HG02588 (cell line): ENCODE data around the gene PAM16.
A peak's percentile ranks its signal among the peaks of the same experiment; 100 is the strongest.

Source experiments
- ATAC-seq: cut with Tn5 transposase; IDR thresholded peaks from one replicate; pipeline ENCODE4 v1.9.1; 2021; ENCODE audit warnings: mild to moderate bottlenecking, moderate library complexity; ENCODE audit not compliant: unreplicated experiment

The PAM16 gene

DNA sequence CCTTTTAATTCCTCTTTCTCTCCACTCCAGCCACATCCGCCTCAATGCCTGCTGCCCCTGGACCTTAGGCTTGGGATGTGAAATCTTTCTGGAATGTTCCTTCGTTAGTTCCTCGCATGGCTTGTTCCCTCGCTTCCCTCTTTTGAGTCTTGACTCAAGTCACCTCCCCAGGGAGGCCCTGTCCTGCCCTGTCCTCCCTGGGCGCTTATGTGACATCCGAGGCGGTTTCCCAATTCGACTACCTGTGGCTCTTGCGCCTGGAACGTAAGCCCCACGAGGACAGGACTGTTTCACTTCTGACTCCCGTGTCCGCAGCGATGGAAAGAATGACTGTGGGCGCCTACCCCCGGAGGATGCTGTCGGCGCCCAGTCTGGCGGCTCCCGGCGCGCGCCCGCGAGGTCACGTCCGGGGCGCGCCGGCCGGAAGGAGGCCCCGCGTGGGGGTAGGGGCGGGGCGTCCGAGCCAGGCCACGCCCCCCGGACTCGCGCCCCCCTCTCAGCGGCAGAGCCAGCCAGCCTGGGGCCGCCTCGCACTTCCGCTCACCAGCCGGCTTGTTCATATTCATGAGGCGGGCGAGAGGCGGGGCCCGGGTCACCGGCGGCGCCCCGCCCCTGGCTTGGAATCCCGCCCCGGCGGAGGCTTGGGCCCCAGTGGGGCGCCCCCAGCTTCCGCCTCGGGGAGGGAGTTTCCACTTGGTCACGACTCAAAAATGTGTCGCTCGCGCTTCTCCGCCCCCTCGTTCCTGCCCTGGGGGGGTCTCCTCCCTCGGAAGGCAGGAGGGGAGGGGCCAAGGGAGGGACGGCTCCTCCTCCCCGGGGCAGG, 43.7 kb downstream of the PAM16 start:
- peak; percentile 88 for ATAC-seq

DNA sequence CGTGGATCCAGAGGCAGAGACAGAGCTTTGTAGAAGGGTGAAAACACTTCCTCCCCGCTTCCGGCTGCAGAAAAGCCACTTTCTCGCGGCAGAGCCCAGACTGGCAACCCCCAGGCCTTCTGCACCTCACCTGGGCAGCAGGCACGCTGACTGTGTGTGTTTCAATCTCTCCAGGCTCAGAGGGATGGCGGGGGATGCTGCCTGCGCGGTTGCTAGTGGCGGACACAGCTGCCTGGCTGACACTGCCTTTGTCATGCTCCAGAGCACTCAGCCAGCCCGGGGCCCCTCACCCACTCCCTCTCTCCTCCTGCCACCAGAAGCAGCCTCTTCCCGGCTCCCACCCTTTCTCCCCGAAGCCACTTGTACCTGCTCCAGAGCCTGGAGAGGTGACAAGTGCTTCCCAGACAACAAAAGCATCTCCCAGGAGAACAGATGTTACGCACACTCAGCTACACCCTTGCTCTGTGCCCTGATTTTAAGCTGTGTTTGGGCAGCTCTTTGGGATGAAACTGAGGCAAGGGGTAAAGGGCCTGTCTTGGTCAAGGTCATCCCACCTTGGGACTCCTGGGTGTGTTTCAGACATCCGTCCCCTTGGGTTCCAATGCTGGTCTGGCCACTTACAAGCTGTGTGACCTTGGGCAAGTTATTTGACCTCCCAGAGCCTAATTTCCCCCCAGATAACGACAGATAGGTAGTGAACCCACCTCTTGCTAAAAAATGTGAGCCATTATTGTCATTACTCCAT, 44.5 kb downstream of the PAM16 start:
- no peak for ATAC-seq

DNA sequence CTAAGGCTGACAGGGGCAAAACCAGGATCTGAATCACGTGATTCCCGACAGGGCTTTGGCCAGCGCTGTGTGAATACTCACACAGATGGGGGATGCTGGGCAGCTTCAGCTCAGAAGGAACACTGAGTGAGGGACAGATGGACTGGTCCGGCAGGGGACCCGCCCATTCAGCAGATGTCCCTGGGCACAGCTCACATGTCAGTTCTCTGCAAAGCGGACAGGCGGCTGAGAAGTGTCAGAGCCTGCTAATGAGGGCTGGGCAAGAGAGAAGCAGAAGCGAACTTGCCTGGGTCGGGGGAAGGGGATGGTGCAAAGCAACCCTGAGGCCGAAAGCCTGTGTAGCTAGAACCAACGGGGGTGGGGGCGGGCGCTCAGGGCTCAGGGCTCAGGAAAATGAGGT, 47.1 kb downstream of the PAM16 start:
- ATAC-seq, result no peak

DNA sequence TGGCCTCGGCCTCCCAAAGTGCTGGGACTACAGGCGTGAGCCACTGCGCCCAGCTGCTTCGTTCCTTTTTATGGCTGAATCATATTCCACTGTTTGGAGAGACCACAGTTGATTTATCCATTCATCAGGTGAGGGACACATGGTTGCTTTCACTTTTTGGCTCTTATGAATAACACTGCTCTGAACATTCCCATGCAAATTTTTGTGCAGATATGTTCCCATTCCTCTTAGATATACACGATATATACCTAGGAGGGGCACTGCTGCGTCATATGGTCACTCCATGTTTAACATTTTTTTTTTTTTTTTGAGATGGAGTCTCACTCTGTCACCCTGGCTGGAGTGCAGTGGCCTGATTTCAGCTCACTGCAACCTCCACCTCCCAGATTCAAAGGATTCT, 49.2 kb downstream of the PAM16 start:
- ATAC-seq, result no peak

DNA sequence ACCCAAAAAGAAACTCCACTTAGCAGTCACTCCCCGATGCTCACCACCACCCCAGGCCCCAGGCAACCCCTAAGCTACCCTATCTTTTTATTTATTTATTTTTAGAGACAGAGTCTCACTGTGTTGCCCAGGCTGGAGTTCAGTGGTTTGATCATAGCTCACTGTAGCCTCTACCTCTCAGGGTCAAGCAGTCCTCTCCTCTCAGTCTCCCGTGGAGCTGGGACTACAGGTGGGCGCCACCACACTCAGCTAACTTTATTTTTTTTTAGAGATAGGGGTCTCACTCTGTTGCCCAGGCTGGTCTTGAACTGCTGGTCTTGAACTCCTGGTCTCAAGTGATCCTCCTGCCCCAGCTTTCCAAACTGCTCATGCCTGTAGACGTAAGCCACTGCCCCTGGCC, 49.9 kb downstream of the PAM16 start:
- no peak for ATAC-seq

DNA sequence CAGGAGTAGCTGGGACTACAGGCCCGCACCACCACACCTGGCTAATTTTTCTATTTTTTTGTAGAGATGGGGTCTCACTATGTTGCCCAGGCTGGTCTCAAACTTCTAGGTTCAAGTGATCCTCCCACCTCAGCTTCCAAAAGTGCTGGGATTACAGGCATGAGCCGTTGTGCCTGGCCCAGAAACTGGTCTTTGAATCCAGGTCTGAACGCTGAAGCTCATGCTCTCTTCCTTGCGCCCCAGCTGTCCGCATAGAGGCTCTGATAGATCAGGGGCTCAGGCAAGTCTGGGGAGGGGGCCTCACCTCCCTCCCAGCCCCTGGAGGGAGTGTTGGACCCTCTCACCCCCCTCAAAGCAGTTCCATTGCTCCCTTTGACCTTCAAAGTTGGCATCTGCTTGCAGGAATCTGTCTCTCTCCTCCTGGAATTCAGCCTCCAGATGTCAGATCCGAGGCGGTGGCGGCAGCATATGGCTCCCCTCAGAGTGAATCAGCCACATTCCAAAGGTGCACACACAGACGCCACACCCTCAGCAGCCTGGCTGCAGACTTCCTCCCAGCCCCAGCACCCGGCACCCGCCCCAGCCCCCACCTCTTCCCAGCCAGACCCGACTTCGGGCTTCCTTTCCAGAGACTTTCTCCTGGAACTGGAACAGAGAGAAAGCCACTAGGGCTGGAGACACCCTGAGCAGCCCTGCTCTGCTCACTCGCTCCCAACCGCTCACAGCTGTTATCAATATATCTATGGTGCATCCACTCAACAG, 52.2 kb downstream of the PAM16 start:
- no peak for ATAC-seq

DNA sequence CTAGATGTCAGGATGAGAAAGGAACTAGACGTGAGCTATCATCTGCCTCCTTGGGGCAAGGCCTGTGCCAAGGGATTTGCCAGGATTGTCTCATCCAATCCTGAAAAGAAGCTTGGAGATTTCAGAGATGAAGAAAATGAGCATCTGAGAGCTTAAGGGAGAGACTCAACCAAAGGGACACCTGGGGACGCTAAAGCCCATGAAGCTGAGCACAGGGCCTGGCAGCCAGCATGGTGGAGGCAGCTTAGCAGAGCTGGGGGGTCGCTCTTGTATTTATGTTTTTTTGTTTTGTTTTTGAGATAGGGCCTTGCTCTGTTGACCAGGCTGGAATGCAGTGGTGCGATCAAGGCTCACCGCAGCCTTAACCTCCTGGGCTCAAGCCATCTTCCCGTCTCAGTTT, 53.6 kb downstream of the PAM16 start:
- no peak for ATAC-seq

DNA sequence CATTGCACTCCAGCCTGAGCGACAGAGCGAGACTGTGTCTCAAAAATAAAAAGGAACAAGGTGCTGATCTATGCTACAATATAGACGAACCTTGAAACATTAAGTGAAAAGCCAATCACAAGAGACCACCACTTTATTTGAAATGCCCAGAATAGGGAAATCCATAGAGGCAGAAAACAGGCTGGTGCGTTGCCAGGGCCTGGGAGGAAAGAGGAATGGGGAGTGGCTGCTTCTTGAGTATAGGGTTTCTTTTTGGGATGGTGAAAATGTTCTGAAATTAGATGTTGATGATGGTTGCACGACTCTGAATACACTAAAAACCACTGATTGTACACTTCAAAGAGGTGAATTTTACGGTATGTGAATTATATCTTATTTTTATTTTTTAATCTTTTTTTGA, 55.5 kb downstream of the PAM16 start:
- ATAC-seq, result no peak

DNA sequence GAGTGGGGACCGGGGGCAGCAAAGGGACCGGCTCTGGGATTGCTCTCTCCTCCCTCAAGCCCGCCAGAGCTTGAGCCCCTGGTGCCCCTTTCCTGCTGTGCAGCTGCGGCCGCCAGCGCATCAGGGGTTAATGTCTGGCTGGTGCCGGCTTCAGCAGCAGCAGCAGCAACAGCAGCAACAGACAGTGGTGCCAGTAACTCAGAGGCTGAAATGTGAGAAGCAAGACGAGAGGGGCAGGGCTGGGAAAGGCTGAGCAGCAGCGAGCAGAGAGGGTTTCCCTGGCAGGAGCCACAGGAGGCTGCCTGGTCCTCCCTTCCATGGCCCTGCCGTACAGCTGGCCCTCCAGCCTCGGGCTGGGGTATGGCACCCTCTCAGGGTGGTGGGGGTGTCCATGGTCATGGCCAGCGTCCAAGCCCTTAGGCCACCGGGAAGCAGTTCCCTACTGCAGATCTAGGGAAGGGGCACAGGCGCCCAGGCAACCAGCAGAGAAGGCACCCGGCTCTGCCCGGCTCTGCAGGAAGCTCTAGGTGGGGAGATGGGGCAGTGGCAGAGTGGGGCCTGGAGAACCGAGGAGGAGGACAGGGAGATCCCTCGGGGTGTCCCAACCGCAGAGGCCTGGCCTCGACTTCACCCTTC, 57.2 kb downstream of the PAM16 start:
- no peak for ATAC-seq

DNA sequence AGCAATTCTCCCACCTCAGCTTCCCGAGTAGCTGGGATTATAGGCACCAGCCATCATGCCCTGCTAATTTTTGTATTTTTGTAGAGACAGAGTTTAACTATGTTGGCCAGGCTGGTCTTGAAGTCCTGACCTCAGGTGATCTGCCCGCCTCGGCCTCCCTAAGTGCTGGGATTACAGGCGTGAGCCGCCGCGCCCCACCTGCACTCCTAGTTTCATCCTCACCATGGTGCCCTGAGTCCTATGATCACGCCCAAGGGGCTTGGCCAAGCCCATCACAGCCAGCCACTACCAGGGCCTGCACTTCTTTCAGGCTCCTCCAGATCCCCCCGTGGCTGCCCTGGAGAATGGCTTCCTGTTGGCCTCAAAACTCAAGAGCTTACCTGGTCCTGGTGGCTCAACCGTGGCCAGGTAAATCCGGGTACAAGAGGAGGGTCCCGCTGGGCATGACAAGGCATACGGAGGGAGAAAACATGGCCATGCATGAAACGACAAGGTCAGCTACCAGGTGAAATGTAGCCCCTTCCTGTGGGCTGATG, 57.9 kb downstream of the PAM16 start:
- ATAC-seq, result no peak

DNA sequence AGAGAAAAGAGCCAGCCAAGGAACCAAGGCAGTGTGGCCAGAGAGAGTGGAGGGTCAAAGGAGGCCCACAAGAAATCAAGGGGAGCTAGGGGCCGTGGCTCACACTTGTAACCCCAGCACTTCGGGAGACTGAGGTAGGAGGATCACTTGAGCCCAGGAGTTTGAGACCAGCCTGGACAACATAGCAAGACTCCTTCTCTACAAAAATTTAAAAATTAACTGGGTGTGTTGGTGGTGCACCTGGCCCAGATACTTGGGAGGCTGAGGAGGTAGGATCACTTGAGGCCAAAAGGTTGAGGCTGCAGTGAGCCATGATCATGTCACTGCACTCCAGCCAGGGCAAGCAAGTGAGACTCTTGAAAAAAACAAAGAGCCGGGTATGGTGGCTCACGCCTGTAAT, 59.4 kb downstream of the PAM16 start:
- no peak for ATAC-seq
